Activated CD4-positive, alpha-beta memory T cell treated with anti-CD3 and anti-CD28 coated beads for 36 hours (primary cell): ENCODE data around the gene MOCS3. TPM values are rescaled to one million over a fixed set of nuclear protein-coding genes. Genes with fewer than 3 reads are reported as not detected.

ENCODE experiments used
- total RNA-seq, 2 experiments: library from RNA; stranded (reverse); gene quantifications; one replicate each; pipeline ENCODE4 v1.2.3, GENCODE V29; 2021

MOCS3 gene
- total RNA-seq, 2 experiments from 2014 or later, result 3.6 to 3.8 TPM

Other genes starting within 250 kb of the MOCS3 start
- 1 to 10 TPM; 6.3 to 8.2 TPM for gene PARD6B, start 227.2 kb upstream of the MOCS3 start, total RNA-seq
- gene BCAS4, start 163.8 kb upstream of the MOCS3 start, total RNA-seq, result 10 to 100 TPM; 11.0 to 11.6 TPM
- gene ADNP, start 27.4 kb upstream of the MOCS3 start, total RNA-seq, result 10 to 100 TPM; 53.7 to 54.7 TPM
- 10 to 100 TPM; 64.9 to 69.1 TPM for gene DPM1, start 286 bp upstream of the MOCS3 start, total RNA-seq
- gene KCNG1, start 64.3 kb downstream of the MOCS3 start, total RNA-seq, result 1 to 10 TPM; 1.6 to 2.1 TPM